Kasumi-1 (cell line): ENCODE data around the gene ANKMY1.

Experiments
- DNase-seq, 2 experiments: peaks; one replicate each; lab custom pipeline; 2025; lab: John Stamatoyannopoulos, UW

ANKMY1 gene

DNA sequence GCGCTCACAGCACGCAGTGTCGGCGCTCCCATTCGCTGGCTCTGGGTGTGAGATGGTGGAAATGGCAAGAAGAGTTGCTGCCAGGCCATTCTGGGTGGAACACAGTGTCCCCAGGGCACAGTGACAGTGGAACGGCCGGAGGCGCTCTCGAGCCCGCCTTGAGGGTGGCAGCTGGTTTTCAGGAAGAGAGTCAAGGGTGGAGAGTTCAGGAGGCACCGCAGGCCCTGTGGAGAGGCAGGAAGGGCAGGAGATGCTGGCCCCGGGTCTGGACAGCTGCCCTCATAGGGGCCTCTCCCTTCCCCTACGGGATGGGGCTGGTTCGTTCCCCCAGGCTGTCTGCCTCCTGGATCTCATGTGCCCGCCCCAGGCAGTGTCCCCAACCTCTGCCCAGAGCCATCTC lies 109.9 kb downstream of the ANKMY1 start:
- no peak for DNase-seq

DNA sequence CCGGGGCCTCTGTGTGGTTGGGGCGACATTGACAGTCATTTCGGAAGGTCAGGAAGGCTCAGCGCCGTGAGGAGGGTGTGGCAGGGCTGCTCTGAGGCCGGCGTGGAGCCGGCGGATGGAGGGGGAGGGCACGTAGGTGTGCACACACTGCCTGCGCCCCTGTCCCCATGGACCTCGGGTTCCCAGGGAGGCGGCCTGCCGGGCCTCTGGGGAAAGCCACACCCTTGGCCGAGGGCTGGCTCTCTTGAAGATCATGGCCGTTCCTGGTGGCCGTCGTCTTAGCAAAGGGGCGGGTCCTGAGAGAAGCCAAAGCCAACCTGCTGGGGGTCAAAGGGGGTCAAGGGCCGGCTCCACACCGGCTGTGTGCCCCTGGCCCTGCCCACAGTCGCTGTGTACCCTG lies 110.5 kb downstream of the ANKMY1 start:
- DNase-seq, result no peak

DNA sequence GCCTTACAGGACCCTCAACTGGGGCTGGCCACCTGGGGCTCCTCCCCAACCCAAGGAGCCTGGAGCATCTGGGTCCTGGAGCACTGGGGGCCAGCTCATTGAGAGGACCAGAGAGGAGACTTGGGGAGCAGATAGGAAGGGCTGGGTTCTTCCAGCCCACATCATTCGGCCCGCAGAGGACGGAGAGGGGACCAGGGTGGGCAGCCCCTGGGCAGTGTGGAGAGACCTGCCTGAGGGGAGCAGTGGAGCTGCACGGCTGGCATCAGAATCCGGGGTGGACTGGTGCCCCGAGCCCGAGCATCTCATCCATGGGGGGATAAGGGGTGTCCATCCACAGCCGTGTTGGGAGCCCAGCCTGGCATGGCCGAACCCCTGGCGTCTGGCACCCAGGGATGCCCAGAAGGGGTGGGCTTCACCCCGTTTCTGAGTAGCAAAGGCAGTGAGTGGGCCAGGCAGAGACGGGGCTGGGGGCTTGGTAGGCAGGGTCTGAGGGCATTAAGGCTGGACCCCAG lies 111.1 kb downstream of the ANKMY1 start:
- no peak for DNase-seq

DNA sequence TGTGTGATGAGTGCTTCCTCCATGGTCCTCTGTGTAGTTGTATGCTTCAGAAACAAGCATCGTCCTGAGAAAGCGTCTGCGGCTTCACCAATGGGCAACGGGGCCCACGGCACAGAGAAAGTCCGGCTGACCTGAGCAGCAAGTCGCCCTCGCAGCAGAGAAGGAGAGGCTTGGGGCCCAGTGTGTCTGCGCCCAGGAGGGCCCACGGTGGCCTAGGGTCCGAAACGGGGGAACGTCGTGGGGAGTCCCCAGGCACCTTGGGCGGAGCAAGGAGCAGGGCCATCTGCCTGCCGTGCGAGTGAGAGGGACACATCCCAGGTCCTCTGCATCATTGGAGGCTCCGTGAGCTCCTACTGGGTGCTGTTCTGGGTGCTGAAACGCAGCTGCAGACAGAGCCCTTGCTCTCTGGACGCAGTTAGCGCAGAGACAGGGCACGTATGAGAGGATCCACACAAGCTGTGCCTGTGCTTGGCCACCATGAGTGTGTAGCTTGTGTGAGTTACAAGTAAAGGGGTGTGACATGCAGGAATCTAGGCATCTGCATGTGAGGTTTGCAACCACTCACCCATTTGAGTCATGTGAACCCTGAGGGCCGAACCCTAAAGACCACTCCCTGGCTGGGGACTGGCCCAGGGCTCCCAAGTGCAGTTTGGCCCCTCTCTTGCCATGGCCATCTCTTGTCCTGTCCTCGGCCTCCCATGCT lies 111.7 kb downstream of the ANKMY1 start:
- DNase-seq, result no peak

GRCh38 chr2:240444464-240444863 lies 113.3 kb downstream of the ANKMY1 start:
- no peak for DNase-seq

DNA sequence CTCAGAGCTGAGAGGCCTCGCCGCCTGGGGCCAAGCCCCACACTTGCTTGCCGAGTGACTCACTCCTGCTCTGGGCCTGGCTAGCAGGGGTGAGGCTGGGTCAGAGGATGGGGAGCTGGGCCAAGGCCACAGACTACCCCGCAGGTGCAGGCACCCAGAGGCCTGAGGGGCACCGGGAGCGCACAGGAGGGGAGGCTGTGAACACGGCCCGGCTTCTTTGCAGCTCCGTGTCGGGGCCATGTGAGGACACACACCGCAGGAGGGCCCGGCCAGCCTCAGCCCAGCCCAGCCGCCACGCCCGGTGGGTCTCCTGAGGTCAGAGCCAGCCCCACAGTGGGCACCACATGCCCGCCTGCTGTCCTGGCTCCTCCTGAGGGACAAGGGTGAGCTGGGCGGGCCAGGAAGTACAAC lies 113.9 kb downstream of the ANKMY1 start:
- DNase-seq, result no peak

DNA sequence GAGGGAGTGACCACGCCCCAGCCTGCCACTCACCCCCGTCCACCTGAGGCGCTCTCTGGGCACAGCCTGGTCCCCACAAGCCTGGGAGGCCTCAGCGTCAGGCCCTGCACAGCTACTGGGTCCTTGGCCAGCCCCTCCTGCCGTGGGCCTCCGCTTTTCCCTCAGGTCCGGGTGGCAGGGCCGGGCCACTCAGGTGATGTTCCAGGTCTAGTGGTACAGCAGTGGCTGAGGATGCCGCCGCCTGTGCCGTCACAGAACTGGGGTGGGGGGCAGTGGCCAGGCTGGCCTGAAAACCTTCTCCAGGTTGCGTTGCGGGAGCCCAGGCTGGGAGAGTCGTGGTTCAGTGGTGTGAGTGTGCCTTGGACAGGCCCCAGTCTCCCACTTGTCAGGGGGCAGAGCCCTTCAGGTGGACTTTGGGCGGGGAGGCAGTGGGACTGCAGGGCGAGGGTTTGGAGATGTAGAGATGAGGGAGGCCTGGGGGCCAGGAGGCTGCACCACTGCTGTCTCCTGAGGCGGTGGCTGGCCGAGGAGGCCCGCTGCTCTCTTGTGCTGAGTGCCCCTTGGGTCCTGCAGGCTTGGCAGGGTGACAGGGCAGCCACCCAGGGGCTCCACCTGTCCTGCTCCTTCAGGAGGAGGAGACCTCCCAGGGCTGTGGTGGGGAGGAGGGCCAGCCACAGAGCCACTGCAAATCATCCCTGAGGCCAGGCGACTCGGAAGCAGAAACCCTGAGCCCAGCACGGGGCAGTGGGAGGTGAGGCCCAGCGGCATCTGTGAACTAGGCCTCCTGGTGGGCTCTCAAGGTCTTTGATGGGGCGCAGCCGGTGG lies 114.7 kb downstream of the ANKMY1 start:
- no peak for DNase-seq

DNA sequence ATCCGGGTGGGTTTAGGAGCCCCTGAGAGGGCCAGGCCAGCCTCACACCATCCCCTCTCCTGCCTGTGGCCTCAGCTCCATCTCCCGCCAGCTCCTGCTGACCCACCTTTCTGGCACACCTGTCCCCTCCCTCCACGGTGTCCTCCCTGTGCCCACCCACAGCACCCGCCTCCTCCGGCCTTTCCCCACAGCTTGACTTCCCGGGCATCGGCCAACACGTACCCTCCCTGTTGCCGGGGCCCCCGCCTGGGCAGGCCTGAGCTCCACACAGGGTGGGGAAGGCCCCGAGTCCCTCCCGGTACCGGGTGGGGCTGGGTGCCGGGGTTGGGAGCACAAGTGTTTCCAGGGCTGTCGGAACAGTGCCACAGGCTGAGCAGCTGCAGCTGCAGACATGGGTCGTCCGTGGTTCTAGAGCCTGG lies 115.8 kb downstream of the ANKMY1 start:
- DNase-seq, result no peak

DNA sequence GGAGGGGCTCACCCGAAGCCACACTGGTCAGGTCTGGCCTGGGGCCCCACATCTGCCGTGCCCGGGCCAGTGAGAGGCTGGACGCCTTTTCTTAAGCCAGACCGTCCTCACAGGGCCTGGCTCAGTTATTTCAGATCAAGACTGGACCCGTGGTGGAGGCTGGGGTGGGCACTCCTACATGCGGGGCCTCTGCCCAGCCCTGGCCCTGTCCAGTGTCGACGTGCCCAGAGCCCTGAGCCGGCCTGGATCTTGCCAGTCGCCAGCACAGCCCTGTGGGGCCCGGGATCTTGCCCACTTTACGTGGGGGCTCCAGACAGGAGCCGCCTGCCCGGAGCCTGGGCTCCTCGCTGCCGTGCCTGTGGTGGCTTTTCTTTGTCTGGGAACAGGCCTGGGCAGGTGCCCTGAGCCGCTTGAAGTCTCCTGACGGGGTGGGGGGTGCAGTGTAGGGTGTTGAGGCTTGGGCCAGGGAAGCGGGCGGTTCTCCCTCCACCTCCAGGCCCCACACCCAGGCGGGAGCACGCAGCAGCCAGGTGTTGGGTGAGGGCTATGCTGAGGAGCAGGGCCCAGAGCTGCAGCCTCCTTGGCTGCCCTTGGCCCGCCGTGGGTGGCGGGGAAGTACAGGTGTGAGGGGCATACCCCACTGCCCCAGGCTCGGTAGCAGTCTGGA lies 116.3 kb downstream of the ANKMY1 start:
- no peak for DNase-seq

- no peak for DNase-seq
Observed at GRCh38 chr2:240440704-240441320, 117.0 kb downstream of the ANKMY1 start.

DNA sequence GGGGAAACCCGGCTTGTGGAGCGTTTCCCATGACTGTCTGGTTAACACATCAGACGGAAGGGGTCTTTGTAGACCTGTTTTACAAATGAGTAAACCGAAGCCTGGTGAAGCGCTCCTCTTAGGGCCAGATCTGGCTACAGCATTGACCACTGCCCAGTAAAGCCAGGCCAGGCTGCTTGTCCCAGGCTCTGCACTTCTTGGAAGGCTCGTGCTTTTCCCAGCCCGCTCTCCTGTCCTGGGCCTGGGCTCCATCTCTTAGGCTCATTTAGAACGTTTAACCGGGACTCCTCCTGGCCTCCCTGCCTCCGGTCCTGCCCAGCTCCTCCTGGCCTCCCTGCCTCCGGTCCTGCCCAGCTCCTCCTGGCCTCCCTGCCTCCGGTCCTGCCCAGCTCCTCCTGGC lies 117.5 kb downstream of the ANKMY1 start:
- DNase-seq, result no peak

- DNase-seq, result no peak
Observed at GRCh38 chr2:240439698-240440151, 118.1 kb downstream of the ANKMY1 start.

DNA sequence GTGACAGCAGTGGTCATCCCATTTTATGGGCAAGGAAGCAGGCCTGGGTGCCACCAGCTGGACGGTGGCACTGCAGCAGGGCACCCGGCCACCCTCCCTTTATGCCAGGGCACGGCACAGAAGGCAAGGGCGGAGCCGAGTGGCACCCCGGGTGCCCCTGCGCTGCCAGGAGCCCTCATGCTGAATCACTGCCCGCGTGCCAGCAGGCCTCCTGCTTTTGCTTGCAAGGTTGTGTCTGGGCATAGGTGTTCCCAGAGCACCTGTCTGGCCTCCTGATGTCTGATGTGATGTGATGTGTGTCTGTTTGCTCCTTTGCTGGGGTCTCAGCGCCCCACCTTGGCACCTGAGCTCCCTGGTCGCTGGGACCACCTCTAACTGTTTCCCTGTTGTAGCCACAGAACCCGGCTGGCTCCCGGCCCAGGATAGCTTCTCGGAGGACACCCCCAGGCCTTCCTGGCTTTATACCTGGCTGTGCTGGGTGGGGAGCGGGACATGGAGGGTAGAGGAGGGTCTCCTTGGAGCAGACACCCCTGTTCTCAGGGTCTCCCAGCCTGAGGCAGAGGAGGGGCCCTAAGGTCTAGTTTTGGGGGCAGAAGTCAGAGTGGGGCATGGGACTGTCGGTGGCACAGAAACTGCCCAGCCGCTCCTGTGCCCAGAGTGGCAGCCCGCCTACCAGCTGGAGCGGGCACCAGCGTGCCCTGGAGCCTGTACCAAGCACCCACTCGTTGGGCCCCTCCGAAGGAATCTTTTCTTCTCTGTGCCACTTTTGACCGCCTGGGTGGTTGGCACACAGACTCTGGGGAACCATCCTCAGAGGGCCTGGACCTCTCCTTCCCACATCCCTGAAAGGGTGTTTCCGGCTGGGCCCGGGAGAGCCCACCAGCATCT lies 118.7 kb downstream of the ANKMY1 start:
- no peak for DNase-seq

- peak; percentile 0 to 9 for DNase-seq
Observed at GRCh38 chr2:240437861-240438809, 119.7 kb downstream of the ANKMY1 start.

- no peak for DNase-seq
Observed at GRCh38 chr2:240437551-240437860, 120.3 kb downstream of the ANKMY1 start.

- DNase-seq, result no peak
Observed at GRCh38 chr2:240436683-240437550, 120.9 kb downstream of the ANKMY1 start.

DNA sequence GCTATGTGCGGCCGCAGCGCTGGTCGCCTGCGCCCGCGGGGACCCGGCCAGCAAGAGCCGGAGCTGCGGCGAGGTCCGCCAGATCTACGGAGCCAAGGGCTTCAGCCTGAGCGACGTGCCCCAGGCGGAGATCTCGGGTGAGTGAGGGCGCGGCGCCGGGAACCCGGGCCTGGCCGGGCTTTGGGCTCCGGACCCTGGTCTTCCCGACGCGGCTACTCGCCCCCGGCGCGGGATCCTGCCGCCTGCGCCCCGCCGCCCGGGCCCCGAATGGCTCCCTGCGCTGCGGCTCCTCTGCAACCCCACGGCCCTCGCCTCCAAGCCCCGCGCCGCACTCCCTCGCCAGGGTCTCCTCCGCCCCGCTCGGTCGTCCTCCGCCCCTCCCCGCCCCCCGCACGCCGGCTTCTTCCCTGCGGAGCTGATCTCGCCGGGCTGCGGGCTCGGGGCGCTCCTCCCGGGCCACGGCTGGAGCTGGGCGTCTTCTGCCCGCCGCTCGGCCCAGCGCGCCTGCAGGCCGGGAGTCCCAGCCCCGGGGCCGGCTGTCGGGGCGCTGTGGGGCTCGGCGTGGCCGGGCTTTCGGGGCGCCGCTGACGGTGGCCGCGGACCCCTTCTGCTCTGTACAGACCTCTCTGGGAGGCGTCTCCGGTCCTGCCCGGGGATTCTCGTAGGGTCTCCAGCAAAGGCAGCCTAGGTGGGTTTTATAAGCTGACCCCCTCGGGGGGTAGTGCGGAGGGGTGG lies 121.7 kb downstream of the ANKMY1 start:
- no peak for DNase-seq

GRCh38 chr2:240435457-240435947 lies 122.3 kb downstream of the ANKMY1 start, which contains the start of gene GPC1:
Gene GPC1 (plus strand): TSS chr2:240435663. CDS start chr2:240435919, 256 bp downstream.
- no peak for DNase-seq
